Vagina (tissue), 2 donors: Measurements from ENCODE around the gene YPEL1.

Experiments used
- CTCF ChIP-seq, 3 experiments: fragments of 450-650 bp in 2 of 3; fragments of 200-600 bp in 1 of 3; sonication (generic) in 1 of 3; IDR thresholded peaks; one replicate each; pipeline ENCODE4 v1.5.1; 2017 to 2019; ENCODE audit warnings: antibody characterized with exemption in 3 of 3, mild to moderate bottlenecking in 2 of 3, moderate library complexity in 2 of 3
- POLR2A ChIP-seq, 2 donors: fragments of 450-650 bp; IDR thresholded peaks; one replicate each; pipeline ENCODE4 v1.6.1; 2017; ENCODE audit warnings: antibody characterized with exemption in 2 of 2, mild to moderate bottlenecking in 2 of 2, moderate library complexity in 2 of 2

- TF ChIP-seq CTCF (IDR thresholded peaks at IDR 0.05) (no peak), POLR2A (IDR thresholded peaks at IDR 0.05) (no peak)
These were observed 20.8 kb downstream of the YPEL1 start for GRCh38 chr22:21714786-21715185.
